H1 (cell line): ENCODE results near the gene MRRF. TPM values are rescaled to one million over a fixed set of nuclear protein-coding genes. Genes with fewer than 3 reads are reported as not detected.

ENCODE experiments used
- BACH1 ChIP-seq: IDR thresholded peaks from 2 replicates; pipeline ENCODE4 v1.6.1; 2012; ENCODE audit warnings: low read length, improper control_type of control experiment
- EP300 ChIP-seq, 2 experiments: IDR thresholded peaks; 1 replicate in 1 of 2; 2 replicates in 1 of 2; pipeline ENCODE4 v1.6.1; 2011 to 2012; ENCODE audit warnings: low read depth in 2 of 2, low read length in 2 of 2, mild to moderate bottlenecking in 2 of 2, borderline replicate concordance in 1 of 2, inconsistent platforms in 1 of 2, moderate library complexity in 1 of 2
- NRF1 ChIP-seq: IDR thresholded peaks from 2 replicates; pipeline ENCODE4 v1.6.1; 2011; ENCODE audit warnings: mild to moderate bottlenecking, low read depth, low read length, improper control_type of control experiment
- polyA plus RNA-seq, 7 experiments: library from polyadenylated mRNA; depleted of rRNA in 3 of 7; stranded (reverse) in 5 of 7; unstranded in 2 of 7; fragments of >200 nt in 5 of 7; fragments of 200-250 nt in 2 of 7; gene quantifications; 1 replicate in 5 of 7; 2 replicates in 1 of 7; 4 replicates in 1 of 7; pipeline versions ENCODE4 v1.2.1 to v1.2.3, GENCODE V29; 2011 to 2013; ENCODE audit warnings: missing spikeins in 2 of 7, mixed read lengths in 2 of 7
- total RNA-seq: library from RNA; stranded (reverse); fragmentation: NEBNext Ultra II Directional; extraction: Animal tissue kit (Norgen Biotek cat#: 25700); gene quantifications from 2 replicates; pipeline ENCODE4 v1.2.1, GENCODE V29; 2021

Gene MRRF
- total and polyA plus RNA-seq, 2 of the 8 experiments (the other 6 are each of a cell fraction or from before 2014, with no cell fraction given): 29.4 to 47.8 TPM

- TF ChIP-seq EP300 (IDR thresholded peaks at IDR 0.05; ENCODE audit: borderline replicate concordance in 1 of 2, low read depth in 2 of 2, low read length in 2 of 2) (no peak), NRF1 (no peak), BACH1 (no peak)
Observed at GRCh38 chr9:122309861-122310260, 45.2 kb downstream of the MRRF start (continued).
